ENCODE results near the gene MSX1. TPM values are rescaled to one million over a fixed set of nuclear protein-coding genes. Genes with fewer than 3 reads are reported as not detected.

The MSX1 gene
- polyA plus RNA-seq, 6 donors from 2014 or later: not detected

DNA sequence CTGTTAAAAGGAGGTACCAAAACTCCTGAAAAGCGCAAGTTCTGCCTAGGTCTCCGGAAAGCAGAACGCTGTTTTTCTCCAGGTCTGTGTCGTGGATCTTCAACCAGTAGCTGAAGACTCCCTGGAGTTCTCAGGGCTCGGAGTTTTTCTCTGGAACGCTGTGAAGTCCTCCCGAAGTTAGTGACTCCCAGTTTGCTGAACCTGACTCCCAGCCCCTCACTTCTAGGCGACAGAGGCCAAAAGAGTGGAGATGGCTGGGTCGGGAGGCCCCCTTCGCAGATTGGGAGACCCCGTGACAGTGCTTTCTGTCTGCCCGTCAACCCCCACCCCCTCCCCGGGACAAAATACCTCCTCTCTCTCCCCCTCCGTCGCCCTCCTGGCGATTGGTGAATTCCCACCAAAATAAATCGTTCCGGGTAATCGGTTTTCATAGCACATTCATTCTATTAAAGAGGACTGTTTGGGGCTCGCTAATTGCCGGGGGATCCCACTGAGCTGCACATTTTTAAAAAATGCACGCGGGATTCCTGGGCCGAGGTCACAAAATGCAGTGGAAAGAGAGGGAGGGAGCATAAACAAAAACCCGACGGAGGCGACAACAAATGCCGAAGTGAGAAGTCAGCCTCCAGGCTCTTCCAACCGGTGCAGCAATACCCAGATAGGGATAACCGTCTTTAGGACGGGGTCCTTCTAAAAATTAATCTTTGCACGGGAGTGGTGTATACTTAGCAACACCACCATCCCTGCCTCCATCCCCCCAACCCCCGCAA is 4.0 kb upstream of the MSX1 start:
- Mint-ChIP-seq H3K9me3 (peaks cover 2 to 34% (median 13%) of the 10 kb centered on the region in 7 donors), H3K27ac (peak overlapping the region in 5 of 6 donors; percentile 80 to 98 (median 89)), H3K4me1 (peaks cover 31 to 45% (median 38%) of the 10 kb centered on the region in 3 donors), H3K4me3 (peak overlapping the region; percentile 12 to 77 (median 62)), H3K36me3 (peaks cover 0 to 21% of the 10 kb centered on the region in 2 donors), H3K27me3 (peaks cover 47 to 80% (median 52%) of the 10 kb centered on the region in 3 donors)
- no peak for DNase-seq
- no peak for ATAC-seq (ENCODE audit: low read depth in 2 of 2)

GRCh38 chr4:4856071-4857000 is 3.1 kb upstream of the MSX1 start:
- H3K9me3 Mint-ChIP-seq: peaks cover 2 to 37% (median 13%) of the 10 kb centered on the region in 7 donors
- H3K36me3 Mint-ChIP-seq: peaks cover 0 to 21% of the 10 kb centered on the region in 2 donors
- H3K4me1 Mint-ChIP-seq: peaks cover 35 to 54% (median 47%) of the 10 kb centered on the region in 3 donors
- H3K27me3 Mint-ChIP-seq: peaks cover 55 to 80% (median 56%) of the 10 kb centered on the region in 3 donors
- H3K27ac Mint-ChIP-seq: peak overlapping the region in 5 of 6 donors; percentile 84 to 98 (median 90)
- ATAC-seq (ENCODE audit: low read depth in 2 of 2) (no peak), DNase-seq (no peak)
- peak overlapping the region; percentile 38 to 87 (median 79) for H3K4me3 Mint-ChIP-seq

DNA sequence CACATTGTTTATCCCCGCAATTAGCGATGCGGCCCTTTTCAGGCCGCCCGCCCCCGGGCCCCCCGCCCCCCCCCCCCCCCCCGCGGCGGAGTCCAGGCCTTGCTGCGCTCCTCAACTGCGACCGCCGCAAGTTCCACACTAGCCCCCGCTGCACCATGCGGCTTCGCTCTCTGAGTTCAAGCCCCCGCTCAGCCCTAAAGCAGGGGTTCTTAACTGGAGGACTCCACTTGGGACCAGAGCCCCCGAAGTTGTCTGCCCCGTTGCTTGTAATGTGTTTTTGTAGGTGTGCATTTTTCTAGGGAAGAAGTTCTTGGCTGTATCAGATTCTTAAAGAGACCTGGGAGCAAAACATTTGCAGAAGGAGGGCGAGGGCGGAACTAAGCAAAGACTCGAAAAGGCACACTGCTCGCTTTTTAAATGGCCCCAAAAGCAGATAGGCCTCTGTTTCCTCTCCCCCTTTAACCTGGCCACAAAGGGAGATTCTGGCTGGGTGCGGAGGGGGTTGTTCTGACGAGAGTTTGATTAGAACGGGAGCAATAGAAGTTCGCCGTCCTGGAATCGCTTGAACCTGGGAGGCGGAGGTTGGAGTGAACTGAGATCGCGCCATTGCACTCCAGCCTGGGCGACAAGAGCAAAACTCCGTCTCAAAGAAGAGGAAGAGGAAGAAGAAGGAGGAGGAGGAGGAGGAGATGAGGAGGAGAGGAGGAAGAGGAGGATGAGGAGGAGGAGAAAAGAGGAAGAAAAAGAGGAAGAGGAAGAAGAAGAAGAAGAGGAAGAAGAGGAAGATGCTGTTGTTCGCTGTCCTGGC is 2.3 kb upstream of the MSX1 start:
- H3K27me3 Mint-ChIP-seq: peaks cover 60 to 80% (median 64%) of the 10 kb centered on the region in 3 donors
- DNase-seq: no peak
- H3K4me1 Mint-ChIP-seq: peaks cover 35 to 58% (median 54%) of the 10 kb centered on the region in 3 donors
- H3K36me3 Mint-ChIP-seq: peaks cover 0 to 21% of the 10 kb centered on the region in 2 donors
- peak overlapping the region in 7 of 8 donors; percentile 41 to 69 (median 64) for H3K4me3 Mint-ChIP-seq
- peak overlapping the region in 4 of 6 donors; percentile 84 to 97 (median 94) for H3K27ac Mint-ChIP-seq
- peaks cover 2 to 43% (median 13%) of the 10 kb centered on the region in 7 donors for H3K9me3 Mint-ChIP-seq
- no peak for ATAC-seq (ENCODE audit: low read depth in 2 of 2)

- Mint-ChIP-seq H3K27me3 (peaks cover 59 to 80% (median 62%) of the 10 kb centered on the region in 3 donors), H3K4me3 (peak overlapping the region; percentile 20 to 70 (median 62)), H3K27ac (peak overlapping the region in 4 of 6 donors; percentile 32 to 97 (median 88)), H3K9me3 (peaks cover 2 to 48% (median 16%) of the 10 kb centered on the region in 7 donors), H3K36me3 (peaks cover 0 to 21% of the 10 kb centered on the region in 2 donors), H3K4me1 (peaks cover 33 to 55% (median 46%) of the 10 kb centered on the region in 3 donors)
- DNase-seq (no peak), ATAC-seq (ENCODE audit: low read depth in 2 of 2) (no peak)
Measured at GRCh38 chr4:4857809-4858508, 1.5 kb upstream of the MSX1 start.

DNA sequence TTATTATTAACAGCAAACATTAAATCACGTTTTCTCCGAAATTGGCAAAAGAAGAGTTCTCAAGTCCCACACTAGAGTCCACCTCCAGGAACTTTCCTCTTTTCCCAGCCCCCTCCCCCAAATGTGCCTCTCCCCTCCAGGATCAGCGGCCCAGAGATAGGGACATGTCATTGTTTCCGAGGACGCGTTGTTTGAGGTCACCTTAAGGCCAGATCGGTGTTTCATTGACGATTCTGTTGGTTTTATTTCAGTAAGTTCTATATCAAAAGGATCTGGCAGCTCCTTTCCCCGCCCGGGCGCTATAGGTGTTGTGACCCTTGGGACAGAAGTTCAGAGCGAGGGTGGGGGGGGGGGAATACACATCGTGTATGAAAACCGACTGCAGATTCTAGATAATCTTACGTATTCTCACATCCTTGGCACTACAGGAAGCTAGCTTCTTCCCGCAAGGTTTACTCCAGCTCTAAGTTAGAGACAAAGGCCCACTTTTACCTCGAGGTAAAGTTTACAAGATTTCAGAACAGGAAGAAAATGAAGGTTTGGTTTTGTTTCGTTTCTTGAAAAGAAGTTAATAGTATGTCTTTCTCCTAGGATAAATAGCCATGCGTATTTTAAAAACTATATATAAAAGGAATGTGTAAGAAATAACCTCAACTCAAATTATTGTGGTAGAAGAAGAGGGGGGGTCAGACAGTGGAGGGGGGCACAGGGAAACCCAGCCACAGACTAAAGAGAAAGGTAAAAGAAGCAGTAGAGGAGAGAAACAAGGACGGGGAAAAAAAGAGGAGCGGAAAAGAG is 739 bp upstream of the MSX1 start:
- peaks cover 4 to 47% (median 19%) of the 10 kb centered on the region in 7 donors for H3K9me3 Mint-ChIP-seq
- ATAC-seq (ENCODE audit: low read depth in 2 of 2) (no peak), DNase-seq (no peak)
- peaks cover 0 to 21% of the 10 kb centered on the region in 2 donors for H3K36me3 Mint-ChIP-seq
- peak overlapping the region; percentile 63 to 89 (median 76) for H3K4me3 Mint-ChIP-seq
- peak overlapping the region in 4 of 6 donors; percentile 76 to 92 (median 86) for H3K27ac Mint-ChIP-seq
- peaks cover 26 to 47% (median 38%) of the 10 kb centered on the region in 3 donors for H3K4me1 Mint-ChIP-seq
- peaks cover 55 to 77% (median 57%) of the 10 kb centered on the region in 3 donors for H3K27me3 Mint-ChIP-seq

- Mint-ChIP-seq H3K4me1 (peaks cover 26 to 51% (median 44%) of the 10 kb centered on the region in 3 donors), H3K9me3 (peaks cover 4 to 53% (median 21%) of the 10 kb centered on the region in 7 donors), H3K27ac (peak overlapping the region in 3 of 6 donors; percentile 76 to 94 (median 90)), H3K36me3 (peaks cover 0 to 21% of the 10 kb centered on the region in 2 donors), H3K4me3 (peak overlapping the region; percentile 80 to 94 (median 88)), H3K27me3 (peaks cover 59 to 78% (median 68%) of the 10 kb centered on the region in 3 donors)
- peak; percentile 30 to 42 for ATAC-seq (ENCODE audit: low read depth in 2 of 2)
- DNase-seq: no peak
Measured at GRCh38 chr4:4859799-4860599, 534 bp downstream of the MSX1 start.

DNA sequence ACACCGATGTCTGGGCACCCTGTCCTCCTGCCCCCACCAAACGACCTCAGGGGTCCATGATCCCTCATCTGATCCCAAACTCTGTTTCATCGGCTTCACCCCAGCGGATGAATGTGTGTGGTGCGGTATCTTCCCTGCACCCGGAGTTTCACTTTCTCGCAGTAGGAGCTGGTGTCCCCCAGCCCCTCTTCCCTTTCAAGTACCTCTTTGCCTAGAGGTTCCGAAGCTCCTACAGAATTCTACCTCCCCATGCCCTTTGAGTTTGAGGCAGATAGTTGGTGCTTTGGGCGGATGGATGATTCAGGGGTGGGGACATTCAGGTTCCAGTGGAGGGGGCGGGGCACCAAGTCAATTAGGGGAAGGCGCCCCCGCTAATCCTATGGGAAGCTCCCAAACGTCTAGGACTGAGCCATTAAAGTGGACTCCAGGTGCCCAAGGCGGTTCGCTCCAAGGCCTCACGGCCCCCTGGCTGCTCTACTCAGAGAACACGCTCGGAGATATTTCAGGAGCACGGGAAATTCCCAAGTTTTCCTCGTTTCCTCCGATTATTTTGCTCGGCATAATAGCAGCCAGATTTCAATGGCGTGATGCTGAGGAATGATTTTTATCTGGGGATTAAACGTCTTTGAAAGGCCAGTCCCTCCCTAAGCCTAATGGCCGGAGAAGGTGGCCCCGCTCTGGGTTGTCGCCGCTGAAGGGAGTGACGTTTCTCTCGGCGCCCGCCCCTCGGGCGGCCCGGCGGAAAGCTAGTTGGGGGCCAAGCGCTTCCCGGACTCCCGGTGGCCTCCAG is 1.3 kb downstream of the MSX1 start:
- Mint-ChIP-seq H3K9me3 (peaks cover 4 to 55% (median 20%) of the 10 kb centered on the region in 7 donors), H3K4me1 (peaks cover 27 to 53% (median 48%) of the 10 kb centered on the region in 3 donors), H3K27ac (peak overlapping the region in 5 of 6 donors; percentile 60 to 98 (median 92)), H3K4me3 (peak overlapping the region; percentile 80 to 94 (median 88)), H3K36me3 (peaks cover 0 to 21% of the 10 kb centered on the region in 2 donors), H3K27me3 (peaks cover 58 to 82% (median 73%) of the 10 kb centered on the region in 3 donors)
- ATAC-seq (ENCODE audit: low read depth in 2 of 2): peak in 1 of 2 donors; percentile 10
- DNase-seq: no peak

DNA sequence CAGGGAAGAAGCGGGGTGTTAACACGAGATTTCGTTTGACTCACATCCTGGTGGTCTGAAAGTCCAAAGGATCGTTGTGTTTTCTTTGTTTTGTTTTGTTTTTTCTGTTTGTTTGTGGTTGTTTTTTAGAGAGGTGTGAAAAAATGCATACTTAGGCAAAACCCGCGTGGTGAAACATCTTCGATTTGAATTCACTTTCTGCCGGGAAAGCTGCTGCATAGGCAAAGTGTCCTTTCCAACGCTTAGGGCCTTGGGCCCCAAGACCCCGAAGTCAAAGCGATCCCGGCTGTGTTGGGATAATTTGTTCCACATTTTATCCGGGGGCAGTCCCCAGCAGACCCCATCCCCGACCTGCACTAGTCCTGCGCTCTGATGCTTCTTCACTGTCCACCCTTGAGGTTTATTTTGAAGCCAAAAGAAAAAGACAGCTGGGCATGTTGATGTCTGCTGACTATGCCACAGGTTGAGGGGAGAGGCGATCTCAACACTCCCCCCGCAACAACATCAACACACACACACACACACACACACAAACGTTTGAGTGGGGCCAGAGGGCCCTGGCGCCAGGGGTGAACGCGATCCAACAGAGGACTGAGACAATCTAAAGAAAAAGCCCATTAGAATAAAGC is 2.0 kb downstream of the MSX1 start:
- H3K9me3 Mint-ChIP-seq: peaks cover 7 to 55% (median 25%) of the 10 kb centered on the region in 7 donors
- peak overlapping the region in 5 of 6 donors; percentile 7 to 98 (median 69) for H3K27ac Mint-ChIP-seq
- peaks cover 0 to 28% of the 10 kb centered on the region in 2 donors for H3K36me3 Mint-ChIP-seq

GRCh38 chr4:4862071-4862551 is 2.6 kb downstream of the MSX1 start:
- H3K27me3 Mint-ChIP-seq: peaks cover 58 to 79% (median 72%) of the 10 kb centered on the region in 3 donors
- H3K27ac Mint-ChIP-seq: peak overlapping the region in 4 of 6 donors; percentile 7 to 98 (median 72)
- peak overlapping the region in 6 of 8 donors; percentile 71 to 90 (median 84) for H3K4me3 Mint-ChIP-seq
- H3K4me1 Mint-ChIP-seq: peaks cover 29 to 53% (median 52%) of the 10 kb centered on the region in 3 donors
- H3K9me3 Mint-ChIP-seq: peaks cover 7 to 57% (median 24%) of the 10 kb centered on the region in 7 donors
- no peak for ATAC-seq (ENCODE audit: low read depth in 2 of 2)
- peaks cover 0 to 24% of the 10 kb centered on the region in 2 donors for H3K36me3 Mint-ChIP-seq
- no peak for DNase-seq

More for the DNA sequence above, 2.0 kb downstream of the MSX1 start:
- H3K4me1 Mint-ChIP-seq: peaks cover 29 to 54% (median 52%) of the 10 kb centered on the region in 3 donors
- no peak for DNase-seq
- ATAC-seq (ENCODE audit: low read depth in 2 of 2): no peak
- peaks cover 58 to 82% (median 73%) of the 10 kb centered on the region in 3 donors for H3K27me3 Mint-ChIP-seq
- H3K4me3 Mint-ChIP-seq: peak overlapping the region; percentile 65 to 94 (median 88)

Measured in naive B cell (primary cell).